HK-2 (cell line): ENCODE data around the gene CH25H.
"Not testable (repeated sequence)": the region's sequence is repeated elsewhere in the genome, so short reads cannot be mapped to it uniquely, and the experiment has no call there.

ENCODE experiments used
- DNase-seq: peaks from one replicate; pipeline ENCODE4 v3.0.0-alpha.2; 2018; ENCODE audit not compliant: unreplicated experiment

CH25H gene, protein sequence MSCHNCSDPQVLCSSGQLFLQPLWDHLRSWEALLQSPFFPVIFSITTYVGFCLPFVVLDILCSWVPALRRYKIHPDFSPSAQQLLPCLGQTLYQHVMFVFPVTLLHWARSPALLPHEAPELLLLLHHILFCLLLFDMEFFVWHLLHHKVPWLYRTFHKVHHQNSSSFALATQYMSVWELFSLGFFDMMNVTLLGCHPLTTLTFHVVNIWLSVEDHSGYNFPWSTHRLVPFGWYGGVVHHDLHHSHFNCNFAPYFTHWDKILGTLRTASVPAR

GRCh38 chr10:89207181-89207800 lies at the start of gene CH25H:
Gene CH25H, minus strand, starts transcription at chr10:89207317. Its CDS starts 25 bp downstream, at chr10:89207292.
- peak; percentile 68 for DNase-seq

- no peak for DNase-seq
Measured at GRCh38 chr10:89256340-89256739, 49.2 kb upstream of the CH25H start.

GRCh38 chr10:89255793-89256192 lies 48.7 kb upstream of the CH25H start:
- no peak for DNase-seq

DNA sequence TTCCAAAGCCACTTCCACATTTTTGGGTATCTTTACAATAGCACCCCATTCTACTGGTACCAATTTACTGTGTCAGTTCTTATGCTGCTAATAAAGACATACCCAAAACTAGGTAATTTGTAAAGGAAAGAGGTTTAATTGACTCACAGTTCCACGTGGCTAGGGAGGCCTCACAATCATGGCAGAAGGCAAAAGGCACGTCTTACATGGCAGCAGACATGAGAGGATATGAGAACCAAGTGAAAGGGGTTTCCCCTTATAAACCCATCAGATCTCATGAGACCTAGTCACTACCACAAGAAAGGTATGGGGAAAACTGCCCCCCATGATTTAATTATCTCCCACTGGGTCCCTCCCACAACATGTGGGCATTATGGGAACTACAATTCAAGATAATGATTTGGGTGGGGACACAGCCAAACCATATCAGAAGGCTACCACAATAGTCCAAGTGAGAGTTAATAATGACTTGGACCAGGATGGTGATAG lies 48.0 kb upstream of the CH25H start:
- DNase-seq: not testable (repeated sequence)

- no peak for DNase-seq
Measured at GRCh38 chr10:89252225-89252585, 45.1 kb upstream of the CH25H start.

GRCh38 chr10:89251409-89252224 lies 44.5 kb upstream of the CH25H start, which contains the start of gene LIPA:
Gene LIPA, minus strand, starts transcription at chr10:89251775. Its CDS starts 4,127 bp downstream, at chr10:89247648.
- DNase-seq: peak; percentile 99

GRCh38 chr10:89250865-89251408 lies 43.8 kb upstream of the CH25H start:
- DNase-seq: no peak

GRCh38 chr10:89248990-89249389 lies 41.9 kb upstream of the CH25H start:
- no peak for DNase-seq

DNA sequence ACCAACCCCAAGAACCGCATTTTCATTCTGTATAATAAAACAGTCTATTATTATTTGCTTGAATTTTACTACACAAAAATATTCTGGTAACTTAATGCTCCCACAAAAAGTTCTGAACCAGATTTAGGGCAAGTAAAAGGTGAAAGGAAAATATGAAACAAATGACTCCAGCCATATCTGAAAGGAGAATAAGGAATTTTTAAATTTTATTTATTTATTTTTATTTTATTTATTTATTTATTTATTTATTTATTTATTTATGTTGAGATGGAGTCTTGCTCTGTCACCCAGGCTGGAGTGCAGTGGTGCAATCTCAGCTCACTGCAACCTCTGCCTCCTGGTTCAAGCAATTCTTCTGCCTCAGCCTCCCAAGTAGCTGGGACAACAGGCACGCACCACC lies 40.5 kb upstream of the CH25H start:
- not testable (repeated sequence) for DNase-seq

GRCh38 chr10:89245802-89246201 lies 38.7 kb upstream of the CH25H start:
- no peak for DNase-seq

DNA sequence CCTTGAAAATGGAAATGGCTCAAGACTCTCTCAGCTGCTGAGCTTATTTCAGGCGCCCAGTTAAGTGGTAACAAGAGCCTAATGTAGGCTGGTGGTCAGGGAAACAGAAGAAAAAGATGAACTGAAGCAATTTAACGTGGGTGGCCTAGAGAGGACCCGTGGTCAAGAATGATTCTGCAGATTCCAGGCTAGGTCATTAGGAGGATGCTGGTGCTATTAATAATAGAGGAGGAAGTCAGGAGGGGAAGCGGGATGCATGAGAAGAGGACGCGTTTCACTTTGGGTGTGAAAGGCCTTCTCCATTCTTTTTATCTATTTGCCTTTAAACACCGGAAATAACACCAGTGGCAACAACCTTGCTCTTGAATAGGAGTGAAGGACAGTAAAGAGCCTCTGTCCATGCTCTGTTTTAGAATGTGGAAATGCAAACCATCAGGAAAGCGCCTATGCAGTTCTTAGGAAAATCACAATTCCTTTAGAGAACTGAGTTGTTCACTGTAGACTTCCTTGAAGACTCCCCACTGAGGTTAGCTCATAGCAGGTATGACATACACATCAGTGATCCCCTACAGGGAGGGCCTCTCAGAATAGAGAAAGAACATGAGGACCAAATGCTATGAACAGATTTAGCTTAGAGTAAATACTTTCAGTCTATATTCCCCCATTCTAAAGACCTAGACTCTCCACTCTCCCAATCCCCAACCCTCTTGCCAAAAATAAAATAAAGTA lies 35.9 kb upstream of the CH25H start:
- no peak for DNase-seq

GRCh38 chr10:89242345-89242684 lies 35.2 kb upstream of the CH25H start:
- DNase-seq: no peak

GRCh38 chr10:89241486-89242344 lies 34.6 kb upstream of the CH25H start:
- no peak for DNase-seq

GRCh38 chr10:89241026-89241425 lies 33.9 kb upstream of the CH25H start:
- no peak for DNase-seq

GRCh38 chr10:89240519-89240918 lies 33.4 kb upstream of the CH25H start:
- DNase-seq: no peak

GRCh38 chr10:89238956-89239644 lies 32.0 kb upstream of the CH25H start:
- no peak for DNase-seq

GRCh38 chr10:89237849-89238248 lies 30.7 kb upstream of the CH25H start:
- DNase-seq: no peak

GRCh38 chr10:89236226-89236797 lies 29.2 kb upstream of the CH25H start:
- no peak for DNase-seq

GRCh38 chr10:89235073-89235798 lies 28.1 kb upstream of the CH25H start:
- no peak for DNase-seq
